ENCODE measurements around the gene ZFP36L1.

Gene ZFP36L1

GRCh38 chr14:68755016-68755353 is 37.9 kb downstream of the ZFP36L1 start:
- no peaks in the 10 kb centered on the region; the same call in 1 of the 2 replicates for H3K27me3 ChIP-seq (ENCODE audit: insufficient read depth, low read length)
- no peak overlapping the region for H3K4me2 ChIP-seq (ENCODE audit: low read length)
- H3K36me3 ChIP-seq (ENCODE audit: insufficient read depth, low read length): no peaks in the 10 kb centered on the region
- no peak overlapping the region for H3K4me3 ChIP-seq (ENCODE audit: low read depth, low read length, poor library complexity, severe bottlenecking)
- no peaks in the 10 kb centered on the region for H3K9me2 ChIP-seq (ENCODE audit: low read depth, low read length)
- H3K79me2 ChIP-seq (ENCODE audit: insufficient read depth, low read length): no peaks in the 10 kb centered on the region
- H3K9ac ChIP-seq (ENCODE audit: low read length): no peak overlapping the region
- TF ChIP-seq CTCF (IDR thresholded peaks at IDR 0.05; ENCODE audit: low read length): no peak
- no peaks in the 10 kb centered on the region for H3K9me3 ChIP-seq (ENCODE audit: low read length)
- no peaks in the 10 kb centered on the region for H3K4me1 ChIP-seq (ENCODE audit: insufficient read depth, low read length, severe bottlenecking)
- no peaks in the 10 kb centered on the region for H4K20me1 ChIP-seq (ENCODE audit: insufficient read depth, low read length)
- no peak overlapping the region for H3K27ac ChIP-seq (ENCODE audit: low read depth, low read length, poor library complexity, severe bottlenecking)
- H2AFZ ChIP-seq (ENCODE audit: low read length): no peak overlapping the region
- no peaks in the 10 kb centered on the region for H3F3A ChIP-seq (ENCODE audit: insufficient read depth, low read length)

DNA sequence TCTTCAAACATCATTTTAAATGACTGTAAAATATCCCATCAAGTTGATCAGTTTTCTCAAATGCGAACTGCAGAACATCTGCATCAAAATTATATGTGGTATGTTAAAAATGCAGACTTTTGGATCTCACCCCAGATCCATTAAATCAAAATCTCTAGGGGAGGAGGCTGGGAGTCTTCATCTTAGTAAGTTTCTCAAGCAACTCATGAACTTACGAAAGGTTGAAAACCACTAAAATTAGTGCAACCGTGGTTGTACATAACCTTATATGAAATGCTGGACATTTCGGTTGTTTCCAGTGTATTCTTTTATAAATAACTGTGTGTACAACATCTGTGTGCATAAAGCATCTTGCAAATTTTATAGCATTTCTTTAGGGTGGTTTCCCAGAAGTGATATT is 39.2 kb downstream of the ZFP36L1 start:
- Histone ChIP-seq H3K27ac (ENCODE audit: low read depth, low read length, poor library complexity, severe bottlenecking) (no peak overlapping the region), H3K79me2 (ENCODE audit: insufficient read depth, low read length) (no peaks in the 10 kb centered on the region), H3K9me2 (ENCODE audit: low read depth, low read length) (no peaks in the 10 kb centered on the region), H4K20me1 (ENCODE audit: insufficient read depth, low read length) (no peaks in the 10 kb centered on the region), H3K27me3 (ENCODE audit: insufficient read depth, low read length) (no peaks in the 10 kb centered on the region; the same call in 1 of the 2 replicates), H3K4me3 (ENCODE audit: low read depth, low read length, poor library complexity, severe bottlenecking) (no peak overlapping the region), H3K4me2 (ENCODE audit: low read length) (no peak overlapping the region), H3F3A (ENCODE audit: insufficient read depth, low read length) (no peaks in the 10 kb centered on the region), H3K4me1 (ENCODE audit: insufficient read depth, low read length, severe bottlenecking) (no peaks in the 10 kb centered on the region), H3K9me3 (ENCODE audit: low read length) (no peaks in the 10 kb centered on the region), H2AFZ (ENCODE audit: low read length) (no peak overlapping the region), H3K36me3 (ENCODE audit: insufficient read depth, low read length) (no peaks in the 10 kb centered on the region), H3K9ac (ENCODE audit: low read length) (no peak overlapping the region)
- no peak for TF ChIP-seq EZH2 (IDR thresholded peaks at IDR 0.05; ENCODE audit: borderline replicate concordance, low read length)
- no peak for TF ChIP-seq CTCF (IDR thresholded peaks at IDR 0.05; ENCODE audit: low read length)

DNA sequence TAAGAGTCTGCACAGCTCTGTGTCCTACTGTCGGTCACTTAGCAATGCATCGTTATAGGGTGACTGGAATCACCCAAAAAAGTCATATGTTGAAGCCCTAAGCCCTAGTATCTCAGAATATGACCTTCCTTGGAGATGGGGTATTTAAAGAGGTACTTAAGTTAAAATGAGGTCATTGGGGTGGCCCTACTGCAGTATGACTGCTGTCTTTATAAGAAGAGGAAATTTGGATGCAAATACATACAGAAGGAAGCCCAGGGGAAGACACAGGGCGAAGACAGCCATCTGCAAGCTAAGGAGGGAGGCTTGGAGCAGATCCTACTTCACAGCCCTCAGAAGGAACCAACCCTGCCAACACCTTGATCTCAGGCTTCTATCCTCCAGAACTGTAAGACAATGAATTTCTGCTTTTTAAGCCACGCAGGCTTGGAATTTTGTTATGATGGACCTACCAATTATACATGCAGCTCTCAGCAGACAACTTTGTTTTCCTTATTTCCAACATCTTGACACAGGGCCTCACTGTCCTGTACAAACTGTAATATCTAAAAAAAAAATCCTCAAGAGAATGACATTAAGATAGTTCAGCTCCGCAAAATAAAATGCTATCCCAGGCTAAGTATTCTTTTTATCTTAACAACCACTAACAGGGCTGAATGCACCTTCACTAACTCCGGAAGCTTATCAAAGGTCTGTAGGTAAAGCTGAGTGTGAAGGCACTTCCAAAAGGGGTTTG is 40.4 kb downstream of the ZFP36L1 start:
- Histone ChIP-seq H3K9me3 (ENCODE audit: low read length) (no peaks in the 10 kb centered on the region), H3K4me1 (ENCODE audit: insufficient read depth, low read length, severe bottlenecking) (no peaks in the 10 kb centered on the region), H4K20me1 (ENCODE audit: insufficient read depth, low read length) (no peaks in the 10 kb centered on the region), H3F3A (ENCODE audit: insufficient read depth, low read length) (no peaks in the 10 kb centered on the region), H3K4me2 (ENCODE audit: low read length) (no peak overlapping the region), H2AFZ (ENCODE audit: low read length) (no peak overlapping the region), H3K9me2 (ENCODE audit: low read depth, low read length) (no peaks in the 10 kb centered on the region), H3K27me3 (ENCODE audit: insufficient read depth, low read length) (no peaks in the 10 kb centered on the region; the same call in 1 of the 2 replicates), H3K36me3 (ENCODE audit: insufficient read depth, low read length) (no peaks in the 10 kb centered on the region), H3K79me2 (ENCODE audit: insufficient read depth, low read length) (no peaks in the 10 kb centered on the region), H3K9ac (ENCODE audit: low read length) (no peak overlapping the region), H3K27ac (ENCODE audit: low read depth, low read length, poor library complexity, severe bottlenecking) (no peak overlapping the region), H3K4me3 (ENCODE audit: low read depth, low read length, poor library complexity, severe bottlenecking) (no peak overlapping the region)
- no peak for TF ChIP-seq CTCF (IDR thresholded peaks at IDR 0.05; ENCODE audit: low read length)
- TF ChIP-seq EZH2 (IDR thresholded peaks at IDR 0.05; ENCODE audit: borderline replicate concordance, low read length): no peak

Data from OCI-LY1 (cell line).